Measurements from ENCODE around the gene HMCN2. TPM values are rescaled to one million over a fixed set of nuclear protein-coding genes. Genes with fewer than 3 reads are reported as not detected.

Gene HMCN2
- total and polyA plus RNA-seq, 8 donors = 1.1 to 21.1 (median 5.0) TPM

GRCh38 chr9:130296783-130297055 is 31.2 kb downstream of the HMCN2 start:
- intact Hi-C loops (cut with DNase I; ENCODE audit: low total_unique reads) = no loop called here
- Histone ChIP-seq H3K27ac (no peak overlapping the region), H3K36me3 (no peaks in the 10 kb centered on the region), H3K9me3 (no peaks in the 10 kb centered on the region), H3K4me1 (peaks cover 0 to 8% (median 2%) of the 10 kb centered on the region in 4 donors), H3K4me3 (no peak overlapping the region), H3K27me3 (peaks cover 0 to 27% (median 0%) of the 10 kb centered on the region in 3 donors)
- no peak for DNase-seq
- WGBS, 5 donors = 60 to 75% (median 71%) methylated on average over 2 of the region's 2 CpGs
- TF ChIP-seq EP300 (IDR thresholded peaks at IDR 0.05) = no peak
- TF ChIP-seq POLR2A (IDR thresholded peaks at IDR 0.05) = no peak
- no peak for TF ChIP-seq CTCF (IDR thresholded peaks at IDR 0.05)
- no peak for TF ChIP-seq POLR2AphosphoS5 (IDR thresholded peaks at IDR 0.05)

- H3K9me3 ChIP-seq = no peaks in the 10 kb centered on the region
- H3K36me3 ChIP-seq = no peaks in the 10 kb centered on the region
- no peak for DNase-seq
- intact Hi-C loops (cut with DNase I; ENCODE audit: low total_unique reads) = no loop called here
- H3K27me3 ChIP-seq = peaks cover 0 to 29% (median 0%) of the 10 kb centered on the region in 3 donors
- 38 to 54% (median 43%) methylated on average over 6 of the region's 6 CpGs for WGBS, 5 donors
- H3K4me3 ChIP-seq = no peak overlapping the region
- no peak overlapping the region for H3K27ac ChIP-seq
- TF ChIP-seq POLR2A (IDR thresholded peaks at IDR 0.05) = no peak
- no peak for TF ChIP-seq EP300 (IDR thresholded peaks at IDR 0.05)
- TF ChIP-seq CTCF (IDR thresholded peaks at IDR 0.05) = no peak
- TF ChIP-seq POLR2AphosphoS5 (IDR thresholded peaks at IDR 0.05) = no peak
- H3K4me1 ChIP-seq = peaks cover 0 to 8% (median 2%) of the 10 kb centered on the region in 4 donors
Observed at GRCh38 chr9:130297371-130297770, 31.8 kb downstream of the HMCN2 start.

GRCh38 chr9:130298662-130299279 is 33.2 kb downstream of the HMCN2 start:
- TF ChIP-seq EP300 (IDR thresholded peaks at IDR 0.05) (no peak), POLR2A (IDR thresholded peaks at IDR 0.05) (no peak), CTCF (IDR thresholded peaks at IDR 0.05) (no peak), POLR2AphosphoS5 (IDR thresholded peaks at IDR 0.05) (no peak)
- H3K4me1 ChIP-seq = peaks cover 0 to 8% (median 4%) of the 10 kb centered on the region in 4 donors
- intact Hi-C loops (cut with DNase I; ENCODE audit: low total_unique reads) = no loop called here
- H3K27me3 ChIP-seq = peaks cover 0 to 25% (median 0%) of the 10 kb centered on the region in 3 donors
- no peaks in the 10 kb centered on the region for H3K9me3 ChIP-seq
- H3K4me3 ChIP-seq = no peak overlapping the region
- H3K36me3 ChIP-seq = no peaks in the 10 kb centered on the region
- 51 to 71% (median 60%) methylated on average over 11 to 15 of the region's 15 CpGs for whole genome bisulfite sequencing, 5 donors
- H3K27ac ChIP-seq = no peak overlapping the region
- peak in 1 of 2 donors; percentile 53 for DNase-seq

- Histone ChIP-seq H3K9me3 (no peaks in the 10 kb centered on the region), H3K4me3 (no peak overlapping the region), H3K4me1 (peaks cover 0 to 16% (median 8%) of the 10 kb centered on the region in 4 donors), H3K36me3 (no peaks in the 10 kb centered on the region), H3K27ac (no peak overlapping the region), H3K27me3 (peaks cover 0 to 22% (median 0%) of the 10 kb centered on the region in 3 donors)
- DNase-seq = no peak
- intact Hi-C loops (cut with DNase I; ENCODE audit: low total_unique reads) = no loop called here
- WGBS, 5 donors = 56 to 77% (median 67%) methylated on average over 4 of the region's 4 CpGs
- TF ChIP-seq POLR2AphosphoS5 (IDR thresholded peaks at IDR 0.05) (no peak), EP300 (IDR thresholded peaks at IDR 0.05) (no peak), CTCF (IDR thresholded peaks at IDR 0.05) (no peak), POLR2A (IDR thresholded peaks at IDR 0.05) (no peak)
Observed at GRCh38 chr9:130299785-130300615, 34.4 kb downstream of the HMCN2 start.

Measured in stomach (tissue), 9 donors.